ENCODE results near the gene MCM7. TPM values are rescaled to one million over a fixed set of nuclear protein-coding genes. Genes with fewer than 3 reads are reported as not detected.

The MCM7 gene
- total and polyA plus RNA-seq, 2 of the 13 experiments (the other 11 are each of a cell fraction or from before 2014, with no cell fraction given) = 84.5 to 214 TPM

GRCh38 chr7:100148559-100149328, 47.5 kb upstream of the MCM7 start, which contains the start of gene LAMTOR4 (continued):
- TF ChIP-seq, protein P1, sequence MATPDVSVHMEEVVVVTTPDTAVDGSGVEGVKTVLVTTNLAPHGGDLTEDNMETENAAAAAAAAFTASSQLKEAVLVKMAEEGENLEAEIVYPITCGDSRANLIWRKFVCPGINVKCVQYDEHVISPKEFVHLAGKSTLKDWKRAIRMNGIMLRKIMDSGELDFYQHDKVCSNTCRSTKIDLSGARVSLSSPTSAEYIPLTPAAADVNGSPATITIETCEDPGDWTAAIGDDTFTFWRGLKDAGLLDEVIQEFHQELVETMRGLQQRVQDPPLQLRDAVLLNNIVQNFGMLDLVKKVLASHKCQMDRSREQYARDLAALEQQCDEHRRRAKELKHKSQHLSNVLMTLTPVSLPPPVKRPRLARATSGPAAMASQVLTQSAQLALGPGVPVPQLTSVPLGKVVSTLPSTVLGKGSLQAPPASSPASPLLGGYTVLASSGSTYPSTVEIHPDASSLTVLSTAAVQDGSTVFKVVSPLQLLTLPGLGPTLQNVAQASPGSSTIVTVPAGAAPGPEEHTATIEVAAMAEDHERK (CRISPR knock-in tag; IDR thresholded peaks at IDR 0.05; ENCODE audit: low read depth) = no peak
- TF ChIP-seq ZNF3 (CRISPR knock-in tag; IDR thresholded peaks at IDR 0.05) (no peak), ZNF570 (CRISPR knock-in tag; IDR thresholded peaks at IDR 0.05; ENCODE audit: borderline replicate concordance) (no peak), ZNF547 (CRISPR knock-in tag; IDR thresholded peaks at IDR 0.05) (no peak), ELK4 (CRISPR knock-in tag; IDR thresholded peaks at IDR 0.05; ENCODE audit: borderline replicate concordance) (no peak), ZSCAN9 (CRISPR knock-in tag; IDR thresholded peaks at IDR 0.05; ENCODE audit: borderline replicate concordance) (0 out of 2 replicates have a peak, but pooled peaks have one; percentile 40), GLI4 (CRISPR knock-in tag; IDR thresholded peaks at IDR 0.05; ENCODE audit: borderline replicate concordance) (peak; percentile 60; the same call in 1 of the 2 replicates), CREB1 (IDR thresholded peaks at IDR 0.05) (peak; percentile 83), CREB1 (CRISPR knock-in tag; IDR thresholded peaks at IDR 0.05) (peak; percentile 89), MTF2 (CRISPR knock-in tag; IDR thresholded peaks at IDR 0.05; ENCODE audit: borderline replicate concordance) (no peak), WIZ (CRISPR knock-in tag; IDR thresholded peaks at IDR 0.05) (no peak), POLR2AphosphoS2 (IDR thresholded peaks at IDR 0.05; ENCODE audit: low read depth, low read length) (peak; percentile 53; the same call in 1 of the 2 replicates), SCMH1 (CRISPR knock-in tag; IDR thresholded peaks at IDR 0.05; ENCODE audit: borderline replicate concordance) (no peak), ZMYM3 (CRISPR knock-in tag; IDR thresholded peaks at IDR 0.05) (no peak), ZNF672 (CRISPR knock-in tag; IDR thresholded peaks at IDR 0.05) (no peak), SP5 (CRISPR knock-in tag; IDR thresholded peaks at IDR 0.05; ENCODE audit: borderline replicate concordance, low read depth) (peak; percentile 47), NAIF1 (CRISPR knock-in tag; IDR thresholded peaks at IDR 0.05; ENCODE audit: borderline replicate concordance) (no peak), CENPBD1 (CRISPR knock-in tag; IDR thresholded peaks at IDR 0.05; ENCODE audit: borderline replicate concordance, low read depth) (no peak), SIN3B (IDR thresholded peaks at IDR 0.05; ENCODE audit: low read length) (no peak), CENPX (CRISPR knock-in tag; IDR thresholded peaks at IDR 0.05) (no peak), SRSF4 (IDR thresholded peaks at IDR 0.05; ENCODE audit: low read depth, low read length, poor library complexity, severe bottlenecking) (no peak), SNAI1 (CRISPR knock-in tag; IDR thresholded peaks at IDR 0.05; ENCODE audit: borderline replicate concordance) (no peak)
- TF ChIP-seq, protein P2, sequence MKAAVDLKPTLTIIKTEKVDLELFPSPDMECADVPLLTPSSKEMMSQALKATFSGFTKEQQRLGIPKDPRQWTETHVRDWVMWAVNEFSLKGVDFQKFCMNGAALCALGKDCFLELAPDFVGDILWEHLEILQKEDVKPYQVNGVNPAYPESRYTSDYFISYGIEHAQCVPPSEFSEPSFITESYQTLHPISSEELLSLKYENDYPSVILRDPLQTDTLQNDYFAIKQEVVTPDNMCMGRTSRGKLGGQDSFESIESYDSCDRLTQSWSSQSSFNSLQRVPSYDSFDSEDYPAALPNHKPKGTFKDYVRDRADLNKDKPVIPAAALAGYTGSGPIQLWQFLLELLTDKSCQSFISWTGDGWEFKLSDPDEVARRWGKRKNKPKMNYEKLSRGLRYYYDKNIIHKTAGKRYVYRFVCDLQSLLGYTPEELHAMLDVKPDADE (CRISPR knock-in tag; IDR thresholded peaks at IDR 0.05) = no peak
- TF ChIP-seq, protein P3, sequence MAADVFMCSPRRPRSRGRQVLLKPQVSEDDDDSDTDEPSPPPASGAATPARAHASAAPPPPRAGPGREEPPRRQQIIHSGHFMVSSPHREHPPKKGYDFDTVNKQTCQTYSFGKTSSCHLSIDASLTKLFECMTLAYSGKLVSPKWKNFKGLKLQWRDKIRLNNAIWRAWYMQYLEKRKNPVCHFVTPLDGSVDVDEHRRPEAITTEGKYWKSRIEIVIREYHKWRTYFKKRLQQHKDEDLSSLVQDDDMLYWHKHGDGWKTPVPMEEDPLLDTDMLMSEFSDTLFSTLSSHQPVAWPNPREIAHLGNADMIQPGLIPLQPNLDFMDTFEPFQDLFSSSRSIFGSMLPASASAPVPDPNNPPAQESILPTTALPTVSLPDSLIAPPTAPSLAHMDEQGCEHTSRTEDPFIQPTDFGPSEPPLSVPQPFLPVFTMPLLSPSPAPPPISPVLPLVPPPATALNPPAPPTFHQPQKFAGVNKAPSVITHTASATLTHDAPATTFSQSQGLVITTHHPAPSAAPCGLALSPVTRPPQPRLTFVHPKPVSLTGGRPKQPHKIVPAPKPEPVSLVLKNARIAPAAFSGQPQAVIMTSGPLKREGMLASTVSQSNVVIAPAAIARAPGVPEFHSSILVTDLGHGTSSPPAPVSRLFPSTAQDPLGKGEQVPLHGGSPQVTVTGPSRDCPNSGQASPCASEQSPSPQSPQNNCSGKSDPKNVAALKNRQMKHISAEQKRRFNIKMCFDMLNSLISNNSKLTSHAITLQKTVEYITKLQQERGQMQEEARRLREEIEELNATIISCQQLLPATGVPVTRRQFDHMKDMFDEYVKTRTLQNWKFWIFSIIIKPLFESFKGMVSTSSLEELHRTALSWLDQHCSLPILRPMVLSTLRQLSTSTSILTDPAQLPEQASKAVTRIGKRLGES (CRISPR knock-in tag; IDR thresholded peaks at IDR 0.05; ENCODE audit: borderline replicate concordance) = no peak

Measured in HepG2 (cell line).